ENCODE measurements around the gene NRDE2. TPM values are rescaled to one million over a fixed set of nuclear protein-coding genes. Genes with fewer than 3 reads are reported as not detected.

NRDE2 gene, protein sequence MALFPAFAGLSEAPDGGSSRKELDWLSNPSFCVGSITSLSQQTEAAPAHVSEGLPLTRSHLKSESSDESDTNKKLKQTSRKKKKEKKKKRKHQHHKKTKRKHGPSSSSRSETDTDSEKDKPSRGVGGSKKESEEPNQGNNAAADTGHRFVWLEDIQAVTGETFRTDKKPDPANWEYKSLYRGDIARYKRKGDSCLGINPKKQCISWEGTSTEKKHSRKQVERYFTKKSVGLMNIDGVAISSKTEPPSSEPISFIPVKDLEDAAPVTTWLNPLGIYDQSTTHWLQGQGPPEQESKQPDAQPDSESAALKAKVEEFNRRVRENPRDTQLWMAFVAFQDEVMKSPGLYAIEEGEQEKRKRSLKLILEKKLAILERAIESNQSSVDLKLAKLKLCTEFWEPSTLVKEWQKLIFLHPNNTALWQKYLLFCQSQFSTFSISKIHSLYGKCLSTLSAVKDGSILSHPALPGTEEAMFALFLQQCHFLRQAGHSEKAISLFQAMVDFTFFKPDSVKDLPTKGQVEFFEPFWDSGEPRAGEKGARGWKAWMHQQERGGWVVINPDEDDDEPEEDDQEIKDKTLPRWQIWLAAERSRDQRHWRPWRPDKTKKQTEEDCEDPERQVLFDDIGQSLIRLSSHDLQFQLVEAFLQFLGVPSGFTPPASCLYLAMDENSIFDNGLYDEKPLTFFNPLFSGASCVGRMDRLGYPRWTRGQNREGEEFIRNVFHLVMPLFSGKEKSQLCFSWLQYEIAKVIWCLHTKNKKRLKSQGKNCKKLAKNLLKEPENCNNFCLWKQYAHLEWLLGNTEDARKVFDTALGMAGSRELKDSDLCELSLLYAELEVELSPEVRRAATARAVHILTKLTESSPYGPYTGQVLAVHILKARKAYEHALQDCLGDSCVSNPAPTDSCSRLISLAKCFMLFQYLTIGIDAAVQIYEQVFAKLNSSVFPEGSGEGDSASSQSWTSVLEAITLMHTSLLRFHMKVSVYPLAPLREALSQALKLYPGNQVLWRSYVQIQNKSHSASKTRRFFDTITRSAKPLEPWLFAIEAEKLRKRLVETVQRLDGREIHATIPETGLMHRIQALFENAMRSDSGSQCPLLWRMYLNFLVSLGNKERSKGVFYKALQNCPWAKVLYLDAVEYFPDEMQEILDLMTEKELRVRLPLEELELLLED
- 10 to 100 TPM; 23.0 to 31.5 (median 26.1) TPM for total RNA-seq
- long read RNA-seq, donor 1, full-length matches to known transcripts = 7 of 19 reads
- long read RNA-seq, donor 1, partial matches to known transcripts = 8 of 19 reads
- long read RNA-seq, donor 1, other reads (novel, unspliced or antisense) = 4 of 19 reads
- long read RNA-seq, donor 2, partial matches to known transcripts = 1 of 2 reads
- long read RNA-seq, donor 2, other reads (novel, unspliced or antisense) = 1 of 2 reads

DNA sequence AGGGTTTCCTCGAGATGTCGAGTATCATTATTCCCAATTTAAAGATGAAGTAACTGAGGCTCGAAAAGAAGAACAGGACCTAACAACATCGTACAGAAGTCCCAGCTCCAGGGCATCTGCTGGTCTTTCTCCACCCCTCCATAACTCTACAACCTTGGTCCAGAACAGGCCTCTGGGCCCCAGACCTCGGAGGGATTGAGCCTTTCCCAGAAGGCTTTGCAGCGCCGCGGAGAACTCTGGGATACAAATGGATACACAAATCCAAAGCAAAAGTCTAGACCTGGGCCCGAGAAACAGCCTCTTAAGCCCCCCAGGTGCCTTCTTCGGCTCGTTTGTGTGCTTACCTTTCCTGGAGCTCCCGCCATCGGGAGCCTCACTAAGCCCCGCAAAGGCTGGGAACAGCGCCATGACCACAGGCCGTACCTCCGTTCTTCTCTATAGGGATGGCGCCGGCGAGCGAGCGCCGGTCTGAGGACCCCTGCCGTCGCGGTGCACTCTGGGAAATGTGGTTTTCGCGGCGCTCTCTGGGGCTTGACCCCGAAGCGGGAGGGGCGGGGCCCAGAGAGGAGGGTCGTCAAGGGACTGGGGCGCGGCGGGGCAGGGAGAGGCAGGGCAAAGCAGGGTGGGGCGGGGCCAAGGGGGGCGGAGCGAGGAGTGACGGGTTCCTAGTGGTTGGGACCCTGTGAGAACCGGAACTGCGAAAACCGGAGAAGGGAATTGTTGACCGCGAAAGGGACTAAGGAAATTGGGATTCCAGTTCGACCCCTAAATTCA is at the start of gene NRDE2:
Gene NRDE2 (minus strand): TSS at position 445 of the 774 bp plus-strand sequence. CDS start 37 bp downstream, at position 408.
- Histone ChIP-seq H3K4me1 (ENCODE audit: low read depth) (peaks cover 12% of the 10 kb centered on the region), H3K36me3 (ENCODE audit: low read depth) (no peaks in the 10 kb centered on the region), H3K4me3 (peak within 1 kb of the TSS; percentile 35), H3K9me3 (no peaks in the 10 kb centered on the region)
- TF ChIP-seq, protein P1, sequence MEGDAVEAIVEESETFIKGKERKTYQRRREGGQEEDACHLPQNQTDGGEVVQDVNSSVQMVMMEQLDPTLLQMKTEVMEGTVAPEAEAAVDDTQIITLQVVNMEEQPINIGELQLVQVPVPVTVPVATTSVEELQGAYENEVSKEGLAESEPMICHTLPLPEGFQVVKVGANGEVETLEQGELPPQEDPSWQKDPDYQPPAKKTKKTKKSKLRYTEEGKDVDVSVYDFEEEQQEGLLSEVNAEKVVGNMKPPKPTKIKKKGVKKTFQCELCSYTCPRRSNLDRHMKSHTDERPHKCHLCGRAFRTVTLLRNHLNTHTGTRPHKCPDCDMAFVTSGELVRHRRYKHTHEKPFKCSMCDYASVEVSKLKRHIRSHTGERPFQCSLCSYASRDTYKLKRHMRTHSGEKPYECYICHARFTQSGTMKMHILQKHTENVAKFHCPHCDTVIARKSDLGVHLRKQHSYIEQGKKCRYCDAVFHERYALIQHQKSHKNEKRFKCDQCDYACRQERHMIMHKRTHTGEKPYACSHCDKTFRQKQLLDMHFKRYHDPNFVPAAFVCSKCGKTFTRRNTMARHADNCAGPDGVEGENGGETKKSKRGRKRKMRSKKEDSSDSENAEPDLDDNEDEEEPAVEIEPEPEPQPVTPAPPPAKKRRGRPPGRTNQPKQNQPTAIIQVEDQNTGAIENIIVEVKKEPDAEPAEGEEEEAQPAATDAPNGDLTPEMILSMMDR (IDR thresholded peaks at IDR 0.05) = no peak
- intact Hi-C loops (cut with DNase I, micrococcal nuclease) = no loop called here
- ATAC-seq (peak; percentile 100), DNase-seq (peak; percentile 100)

DNA sequence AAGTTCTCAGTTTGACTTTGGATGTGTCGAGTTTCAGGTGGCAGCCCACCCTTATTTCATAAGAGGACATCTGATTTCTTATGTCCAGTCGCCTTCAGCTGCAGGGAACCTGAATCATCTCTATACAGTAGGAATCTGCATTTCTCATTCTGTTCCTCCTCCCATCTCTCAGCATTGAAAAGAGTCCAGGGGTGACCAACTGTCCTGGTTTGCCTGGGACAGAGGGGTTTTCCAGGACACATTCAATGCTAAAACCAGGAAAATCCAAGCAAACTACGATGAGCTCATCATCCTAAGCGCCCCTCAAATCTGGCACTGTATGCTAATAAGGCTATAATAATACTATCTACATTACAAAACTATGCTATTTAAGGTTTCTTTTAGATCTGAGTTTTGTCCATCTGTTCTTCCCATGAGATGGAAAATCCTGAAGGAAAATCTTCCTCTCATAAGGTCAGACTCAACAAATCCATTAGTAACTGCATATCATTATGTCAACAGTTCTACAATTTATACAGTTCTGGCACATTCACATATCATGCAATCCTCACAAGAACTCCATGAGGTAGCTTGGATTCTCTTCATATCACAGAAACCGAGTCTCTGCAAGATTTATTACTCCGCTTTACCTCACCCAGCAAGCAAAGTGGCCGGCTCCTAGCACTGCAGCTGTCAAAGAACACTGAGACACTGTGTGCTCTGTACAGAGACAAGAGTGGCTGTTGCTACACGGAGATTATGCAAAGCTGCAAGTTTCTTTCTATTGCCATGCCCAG is 49.5 kb upstream of the NRDE2 start:
- no peaks in the 10 kb centered on the region for H3K36me3 ChIP-seq (ENCODE audit: low read depth)
- peak; percentile 62 to 67 (median 63) for DNase-seq
- no peak overlapping the region for H3K4me3 ChIP-seq
- H3K9me3 ChIP-seq = no peaks in the 10 kb centered on the region
- peak; percentile 29 for ATAC-seq
- H3K4me1 ChIP-seq (ENCODE audit: low read depth) = peaks cover 11% of the 10 kb centered on the region
- TF ChIP-seq, protein P1 (IDR thresholded peaks at IDR 0.05) = no peak
- intact Hi-C loops (cut with DNase I, micrococcal nuclease) = loop anchor here in 1 of 2 donors (5.0 kb wide), 1 partner anchor 376 kb away; no protein-coding TSS in a partner anchor

DNA sequence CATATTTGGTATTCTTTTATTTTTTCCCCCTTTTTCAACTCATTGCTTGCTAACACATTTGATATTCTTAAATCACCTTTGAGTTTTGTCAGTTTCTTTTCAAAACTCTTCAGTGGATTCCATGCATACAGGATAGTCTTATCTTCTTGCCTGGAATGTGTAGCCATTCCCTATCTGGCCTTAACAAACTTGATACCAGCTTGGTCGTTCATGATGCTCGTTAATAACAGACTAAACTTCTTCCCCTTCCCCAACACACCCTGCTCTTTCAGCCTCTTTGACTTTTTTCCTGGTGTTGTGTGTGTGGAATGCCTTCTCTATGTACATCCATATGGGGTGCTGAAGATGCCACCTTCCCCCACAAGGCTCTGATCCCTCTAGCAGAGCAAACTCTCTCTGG is 47.4 kb upstream of the NRDE2 start:
- H3K9me3 ChIP-seq = no peaks in the 10 kb centered on the region
- TF ChIP-seq, protein P1 (IDR thresholded peaks at IDR 0.05) = no peak
- H3K4me1 ChIP-seq (ENCODE audit: low read depth) = peaks cover 4% of the 10 kb centered on the region
- H3K4me3 ChIP-seq = no peak overlapping the region
- intact Hi-C loops (cut with DNase I, micrococcal nuclease) = no loop called here
- ATAC-seq (no peak), DNase-seq (no peak)
- H3K36me3 ChIP-seq (ENCODE audit: low read depth) = no peaks in the 10 kb centered on the region

DNA sequence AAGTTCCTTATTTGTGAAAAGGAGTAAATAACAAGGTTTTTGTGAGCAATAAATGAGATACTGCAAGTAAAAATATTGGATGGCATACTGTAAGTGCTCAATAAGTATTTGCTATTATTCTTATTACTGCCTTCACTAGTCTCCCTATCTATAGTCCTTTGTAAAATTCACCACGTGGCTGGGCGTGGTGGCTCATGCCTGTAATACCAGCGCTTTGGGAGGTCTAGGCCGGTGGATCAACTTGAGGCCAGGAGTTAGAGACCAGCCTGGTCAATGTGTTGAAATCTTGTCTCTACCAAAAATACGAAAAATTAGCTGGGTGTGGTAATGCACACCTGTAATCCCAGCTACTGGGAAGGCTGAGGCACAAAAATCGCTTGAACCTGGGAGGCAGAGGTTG is 46.5 kb upstream of the NRDE2 start:
- peaks cover 4% of the 10 kb centered on the region for H3K4me1 ChIP-seq (ENCODE audit: low read depth)
- no peak for ATAC-seq
- no peaks in the 10 kb centered on the region for H3K9me3 ChIP-seq
- no peak for DNase-seq
- TF ChIP-seq, protein P1 (IDR thresholded peaks at IDR 0.05) = no peak
- intact Hi-C loops (cut with DNase I, micrococcal nuclease) = no loop called here
- no peak overlapping the region for H3K4me3 ChIP-seq
- H3K36me3 ChIP-seq (ENCODE audit: low read depth) = no peaks in the 10 kb centered on the region
